HK-2 (cell line): ENCODE measurements around the gene ETV1.

Source experiments
- DNase-seq: peaks from one replicate; pipeline ENCODE4 v3.0.0-alpha.2; 2018; ENCODE audit not compliant: unreplicated experiment

ETV1 gene

GRCh38 chr7:13986208-13986607 is 3.3 kb downstream of the ETV1 start:
- DNase-seq, result no peak

DNA sequence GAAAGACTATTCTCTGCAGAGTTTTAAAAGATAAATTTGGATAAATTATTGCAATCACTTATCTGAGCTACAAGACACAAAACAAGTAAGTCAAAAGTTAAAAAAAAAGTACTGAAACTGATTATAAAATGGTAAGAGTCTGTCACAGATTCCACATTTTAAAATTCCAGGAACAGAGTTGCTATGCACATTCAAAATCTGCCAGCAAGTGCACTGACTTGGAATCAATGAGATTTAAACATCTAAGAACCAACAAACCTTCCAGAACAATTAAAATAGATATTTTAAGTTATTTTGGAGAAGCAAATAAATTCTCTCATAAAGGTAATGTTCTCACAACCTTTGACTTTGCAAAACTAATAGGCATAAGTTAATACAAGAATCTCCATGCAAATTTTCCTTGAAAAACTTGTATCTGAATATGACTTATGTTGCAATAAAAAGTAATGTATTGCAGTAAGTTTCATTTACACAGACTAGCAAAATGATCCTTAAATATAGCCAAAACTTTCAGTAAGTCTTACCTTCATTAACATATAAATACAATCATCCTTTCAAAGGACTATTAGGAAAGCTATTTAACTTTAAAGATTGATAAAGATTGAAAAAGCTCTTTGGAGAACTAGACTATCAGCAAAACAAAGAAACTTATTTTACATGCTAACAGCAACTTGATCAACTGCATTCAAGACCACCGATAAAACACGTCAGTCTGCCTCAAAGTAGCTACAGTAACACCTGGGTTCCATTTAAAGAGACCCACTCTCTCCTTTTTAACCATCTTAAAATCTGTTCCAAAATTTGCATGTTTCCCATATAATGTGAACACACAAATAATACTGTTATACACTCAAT is 4.4 kb downstream of the ETV1 start:
- no peak for DNase-seq

DNA sequence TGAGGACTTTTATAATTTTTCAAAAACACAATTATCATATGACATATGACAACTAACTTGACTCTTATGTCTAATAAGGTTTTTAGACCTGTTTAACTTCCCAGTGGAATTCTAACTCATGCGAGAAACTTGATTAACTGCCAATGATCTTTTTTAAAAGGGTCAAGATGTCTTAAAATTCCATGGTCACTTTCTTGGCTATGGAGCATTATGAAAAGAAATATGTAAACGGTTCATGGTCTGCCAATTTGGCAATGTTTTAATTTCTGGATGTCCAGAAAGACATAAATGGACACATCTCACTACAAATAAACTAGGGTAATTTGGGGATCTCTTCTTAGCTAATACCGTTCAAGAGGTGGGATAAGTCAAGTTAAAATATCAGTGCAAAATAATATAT is 5.4 kb downstream of the ETV1 start:
- no peak for DNase-seq

DNA sequence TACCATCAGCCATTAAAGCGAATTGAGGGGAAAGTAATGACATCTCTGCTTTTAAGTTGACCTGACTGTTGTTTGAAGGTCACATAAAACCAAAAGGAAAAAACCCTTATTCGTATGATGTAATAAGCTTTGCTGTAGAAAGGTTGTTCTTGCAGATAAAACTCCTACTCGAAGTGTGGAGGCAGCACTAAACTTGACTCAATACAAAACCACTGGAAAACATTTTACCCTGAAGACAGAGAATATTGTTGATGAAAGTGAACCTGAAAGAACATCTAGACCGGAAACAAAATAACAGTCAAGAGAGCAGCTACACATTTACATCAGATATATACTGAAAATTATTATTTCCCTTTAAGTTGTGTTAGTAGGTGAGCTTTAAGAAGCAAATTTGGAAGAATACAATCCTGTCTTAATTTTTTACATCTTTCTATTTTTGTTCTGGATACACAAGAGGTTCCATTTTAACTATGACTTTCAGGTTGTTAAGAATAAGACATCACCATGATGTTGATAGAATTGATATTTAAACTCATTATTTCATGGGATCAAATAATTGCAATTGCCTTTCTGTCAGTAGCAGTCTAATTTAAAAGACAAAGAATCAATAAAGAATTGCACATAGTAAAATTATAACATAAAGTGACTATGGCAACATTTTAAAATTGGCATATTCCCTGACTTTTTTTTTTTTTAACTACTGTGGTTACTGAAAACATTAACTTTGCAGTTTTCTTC is 6.4 kb downstream of the ETV1 start:
- no peak for DNase-seq

DNA sequence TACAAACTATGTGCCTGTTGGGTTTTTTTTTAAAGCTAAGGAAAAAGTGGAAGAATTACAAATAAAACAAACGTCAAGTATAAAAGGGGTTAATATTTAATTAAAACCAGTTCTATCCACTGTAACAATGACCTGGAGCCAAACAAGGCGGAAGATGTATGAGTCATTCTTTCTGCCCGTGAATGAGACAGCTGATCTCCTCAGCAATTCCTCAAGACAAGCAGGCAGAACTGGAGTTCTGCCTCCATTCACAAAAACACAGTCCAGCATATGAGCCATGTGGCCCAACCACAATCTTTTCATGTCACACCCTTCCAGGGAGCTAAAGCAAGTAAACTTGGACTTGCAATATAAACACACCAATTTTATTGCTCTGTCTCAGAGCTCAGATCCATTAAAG is 8.4 kb downstream of the ETV1 start:
- DNase-seq, result peak; percentile 54

DNA sequence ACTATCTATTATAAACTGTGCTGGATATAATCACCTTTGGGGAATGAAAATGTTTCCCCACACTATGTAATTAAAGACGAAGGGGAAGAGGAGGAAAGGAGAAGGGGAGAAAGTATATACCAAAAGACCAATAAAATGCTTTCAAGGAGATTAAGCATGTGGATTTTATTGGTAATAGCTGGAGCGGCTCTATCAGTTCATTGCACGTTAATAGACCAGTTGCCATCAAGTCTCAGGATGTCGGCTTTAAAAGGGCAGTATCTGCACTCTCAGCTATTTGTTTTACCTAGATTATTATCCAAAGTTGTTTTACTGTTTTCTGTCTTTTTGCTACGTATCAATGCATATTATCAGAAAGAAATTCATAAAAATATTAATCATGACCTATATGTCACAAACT is 9.0 kb downstream of the ETV1 start:
- DNase-seq, result no peak

GRCh38 chr7:13979671-13980435 is 9.6 kb downstream of the ETV1 start:
- no peak for DNase-seq

- DNase-seq, result no peak
Measured at GRCh38 chr7:13976594-13976993, 12.9 kb downstream of the ETV1 start.

GRCh38 chr7:13965077-13965476 is 24.4 kb downstream of the ETV1 start:
- DNase-seq, result no peak

GRCh38 chr7:13963925-13964324 is 25.5 kb downstream of the ETV1 start:
- DNase-seq, result no peak

DNA sequence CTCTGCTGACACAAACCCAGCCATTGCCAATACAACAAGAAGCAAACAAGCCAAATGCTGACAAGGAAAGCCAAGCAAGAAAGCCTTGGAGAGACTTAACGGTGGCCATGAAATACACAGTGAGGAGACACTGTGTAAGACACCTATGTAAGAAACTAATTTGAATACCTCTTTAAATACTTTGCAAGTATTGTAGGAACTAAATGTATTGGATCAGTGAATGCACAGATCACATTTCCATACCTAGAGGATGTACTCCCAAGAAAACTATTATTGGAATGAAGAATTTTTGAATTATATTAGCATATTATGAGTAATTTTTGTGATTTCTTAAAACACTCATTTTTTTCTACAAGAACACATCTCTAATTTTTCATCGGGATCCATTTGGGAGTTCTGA is 34.0 kb downstream of the ETV1 start:
- DNase-seq, result no peak

DNA sequence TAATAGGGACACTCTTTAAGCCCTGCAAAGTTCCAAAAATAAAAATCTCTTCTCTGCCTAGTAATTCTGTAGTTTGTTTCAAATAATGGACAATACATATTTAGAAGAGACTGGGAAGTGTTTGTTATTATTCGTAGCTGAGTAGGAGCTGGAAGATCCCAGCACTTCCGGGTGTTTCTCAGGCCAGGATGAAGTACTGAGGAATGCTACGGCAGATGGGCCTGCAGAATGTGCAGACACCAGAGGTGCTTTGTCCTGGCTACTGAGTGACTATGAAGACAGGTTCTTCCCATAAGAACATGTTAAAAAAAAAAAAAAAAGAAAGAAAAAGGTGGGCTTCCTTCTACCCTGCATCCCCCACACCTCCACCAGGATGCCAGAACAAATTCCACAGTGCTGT is 36.1 kb downstream of the ETV1 start:
- no peak for DNase-seq

DNA sequence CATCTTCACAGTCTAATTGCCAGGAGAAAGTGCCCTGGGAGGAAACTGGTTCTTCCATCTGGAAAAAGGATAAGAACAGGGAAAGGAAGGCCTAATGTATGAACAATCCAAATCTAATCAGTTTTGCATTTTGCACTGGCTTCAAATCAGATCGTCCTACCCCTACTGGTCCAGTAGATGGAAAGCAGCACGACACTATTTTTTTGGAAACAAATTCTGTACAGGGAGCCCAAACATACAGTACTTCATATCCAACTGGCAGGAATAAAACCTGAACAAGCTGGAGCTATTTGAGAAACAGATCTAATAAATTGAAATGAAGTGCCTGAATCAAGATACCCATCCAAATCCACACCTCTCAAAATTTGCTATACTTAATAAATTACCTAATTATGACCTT is 36.5 kb downstream of the ETV1 start:
- no peak for DNase-seq

DNA sequence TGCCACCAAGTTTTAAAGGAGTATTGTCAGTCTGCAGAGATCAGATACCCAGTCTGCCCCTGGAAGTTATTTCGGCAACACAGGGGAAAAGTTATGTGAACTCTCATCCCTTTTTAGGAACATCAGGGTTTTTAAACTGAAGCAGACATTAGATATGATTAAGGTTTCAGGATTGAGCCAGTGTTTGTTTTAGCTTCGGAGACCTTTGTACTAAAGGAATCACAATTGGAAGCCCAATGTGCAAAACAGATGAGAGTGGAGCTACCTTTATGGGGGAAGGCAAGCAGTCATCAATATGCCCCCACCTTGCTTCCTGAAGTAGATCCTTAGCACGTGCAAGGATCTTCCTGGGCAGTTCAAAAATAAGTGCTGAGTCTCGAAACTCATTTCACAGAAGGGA is 39.5 kb downstream of the ETV1 start:
- DNase-seq, result no peak

GRCh38 chr7:13949445-13949844 is 40.0 kb downstream of the ETV1 start:
- no peak for DNase-seq

DNA sequence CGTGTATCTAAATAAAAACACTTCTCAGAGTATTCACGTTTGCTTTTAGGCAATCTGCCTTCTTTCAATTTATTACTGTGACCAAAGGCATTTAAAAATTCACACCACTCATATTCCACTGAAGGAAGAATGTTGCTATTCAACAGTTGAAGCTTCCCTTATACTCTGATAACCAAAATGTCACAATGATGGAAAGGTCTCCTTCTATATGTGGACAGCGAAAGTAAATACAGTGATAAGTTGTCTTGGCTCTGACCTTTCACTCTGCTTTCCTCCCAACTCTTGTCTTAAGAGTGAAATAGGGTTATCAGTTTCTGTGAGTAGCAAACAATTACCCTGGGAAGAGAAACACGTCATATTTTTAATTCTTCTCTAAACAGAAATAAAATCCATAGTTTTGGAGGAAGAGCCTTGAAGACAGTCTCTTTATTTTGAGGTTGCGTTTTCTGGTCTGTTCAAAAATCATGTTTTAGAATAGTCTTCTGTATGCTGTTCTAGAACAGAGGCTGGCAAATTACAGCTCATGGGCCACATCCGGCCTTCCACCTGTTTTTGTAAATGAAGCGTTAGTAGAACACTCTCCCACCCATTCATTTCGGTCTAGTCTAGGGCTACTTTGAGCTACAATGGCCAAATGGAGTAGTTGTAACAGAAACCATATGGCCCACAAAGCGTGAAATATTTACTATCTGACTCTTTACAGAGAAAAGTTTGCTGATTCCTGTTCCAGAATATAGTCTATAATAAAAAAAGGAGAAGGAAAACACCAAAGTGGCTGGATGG is 41.3 kb downstream of the ETV1 start:
- no peak for DNase-seq

GRCh38 chr7:13947535-13947934 is 41.9 kb downstream of the ETV1 start:
- DNase-seq, result no peak

DNA sequence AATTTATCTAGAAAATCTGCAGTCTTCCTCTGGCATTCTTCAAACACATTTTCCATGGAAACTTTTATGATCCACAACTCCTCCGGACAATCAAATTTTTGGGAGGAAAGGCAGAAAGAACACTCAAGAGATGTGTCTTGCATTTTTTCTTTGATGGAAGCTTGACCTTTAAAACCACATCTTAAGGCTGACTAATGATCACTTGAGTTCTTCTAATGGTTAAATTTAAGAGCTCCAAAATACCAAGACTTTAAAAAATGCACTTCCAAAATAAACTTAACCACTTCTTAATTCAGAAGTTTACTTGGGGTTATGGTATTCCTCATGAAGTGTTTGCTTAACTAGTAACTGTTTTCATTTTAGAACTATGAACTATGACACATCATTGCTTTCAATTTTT is 43.3 kb downstream of the ETV1 start:
- no peak for DNase-seq

DNA sequence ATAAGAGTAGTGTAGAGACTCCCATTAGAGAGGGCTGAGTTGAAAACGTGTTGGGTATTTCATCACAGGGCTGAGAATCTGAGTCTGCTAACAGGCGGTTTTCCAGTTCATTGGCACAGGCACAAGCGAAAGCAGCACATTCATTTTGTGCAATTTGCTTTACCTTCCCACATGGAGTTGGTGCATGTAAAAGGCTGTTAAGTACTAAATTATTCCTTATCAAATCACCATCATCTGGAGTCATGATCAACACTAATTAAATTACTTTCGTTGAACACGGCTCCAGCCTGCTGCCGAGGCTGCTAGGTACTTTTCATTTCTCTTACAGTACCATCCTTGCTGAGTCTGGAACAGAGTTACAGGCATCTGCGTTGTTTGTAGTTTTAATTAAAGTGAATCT is 43.8 kb downstream of the ETV1 start:
- DNase-seq, result no peak

DNA sequence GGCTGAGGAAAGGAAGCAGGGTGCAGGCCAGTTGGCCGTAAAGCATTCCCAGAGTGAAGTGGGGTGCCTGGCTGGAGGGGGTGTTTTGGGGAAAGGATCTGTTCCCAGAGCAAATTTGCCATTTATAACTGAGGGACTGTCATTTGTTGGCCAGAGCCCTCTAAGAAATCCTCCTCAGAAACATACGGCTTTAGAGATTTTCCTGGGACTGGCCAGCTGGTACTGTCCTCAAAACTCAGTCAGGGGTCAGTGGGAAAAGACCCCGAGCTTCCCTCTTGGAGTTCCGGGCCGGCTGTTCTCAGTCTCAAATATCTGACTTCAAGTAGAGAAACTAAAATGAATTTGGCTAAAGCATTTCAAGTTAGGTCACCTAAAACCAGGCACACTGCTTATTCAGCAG is 55.9 kb downstream of the ETV1 start:
- no peak for DNase-seq

DNA sequence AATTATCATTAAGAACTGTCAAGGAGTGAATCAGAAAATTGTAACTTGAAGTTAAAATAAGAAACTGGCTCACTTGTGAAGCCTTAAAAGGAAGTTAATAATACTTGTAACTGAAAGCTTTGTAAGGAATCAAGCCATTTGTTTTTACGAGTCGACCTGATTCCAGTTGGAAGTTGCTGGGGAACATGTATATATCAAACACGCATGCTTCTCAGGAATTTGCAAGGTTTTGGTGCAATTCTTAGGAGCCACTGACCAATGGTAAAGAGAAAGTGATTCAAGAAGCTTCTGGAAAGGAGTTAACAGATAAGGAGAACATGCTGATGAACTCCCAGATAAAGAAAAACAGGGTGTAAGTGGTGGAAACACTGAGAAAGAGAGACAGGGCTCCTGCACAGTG is 56.4 kb downstream of the ETV1 start:
- no peak for DNase-seq

GRCh38 chr7:13932131-13932530 is 57.3 kb downstream of the ETV1 start:
- no peak for DNase-seq
